Prostate gland (tissue), 2 donors: ENCODE measurements around the gene KRT13.

ENCODE experiments used
- POLR2A ChIP-seq: fragments of 450-650 bp; IDR thresholded peaks from one replicate; pipeline ENCODE4 v1.6.1; 2016; ENCODE audit warnings: antibody characterized with exemption, mild to moderate bottlenecking
- TF ChIP-seq, protein P1 (sequence below), 4 experiments: fragments of 200-600 bp in 2 of 4; fragments of 450-650 bp in 2 of 4; sonication (generic) in 2 of 4; IDR thresholded peaks; 1 replicate in 3 of 4; 2 replicates in 1 of 4; pipeline ENCODE4 v1.5.1; 2016 to 2019; ENCODE audit warnings: antibody characterized with exemption in 4 of 4, mild to moderate bottlenecking in 2 of 4, moderate library complexity in 2 of 4

- TF ChIP-seq, protein P1, sequence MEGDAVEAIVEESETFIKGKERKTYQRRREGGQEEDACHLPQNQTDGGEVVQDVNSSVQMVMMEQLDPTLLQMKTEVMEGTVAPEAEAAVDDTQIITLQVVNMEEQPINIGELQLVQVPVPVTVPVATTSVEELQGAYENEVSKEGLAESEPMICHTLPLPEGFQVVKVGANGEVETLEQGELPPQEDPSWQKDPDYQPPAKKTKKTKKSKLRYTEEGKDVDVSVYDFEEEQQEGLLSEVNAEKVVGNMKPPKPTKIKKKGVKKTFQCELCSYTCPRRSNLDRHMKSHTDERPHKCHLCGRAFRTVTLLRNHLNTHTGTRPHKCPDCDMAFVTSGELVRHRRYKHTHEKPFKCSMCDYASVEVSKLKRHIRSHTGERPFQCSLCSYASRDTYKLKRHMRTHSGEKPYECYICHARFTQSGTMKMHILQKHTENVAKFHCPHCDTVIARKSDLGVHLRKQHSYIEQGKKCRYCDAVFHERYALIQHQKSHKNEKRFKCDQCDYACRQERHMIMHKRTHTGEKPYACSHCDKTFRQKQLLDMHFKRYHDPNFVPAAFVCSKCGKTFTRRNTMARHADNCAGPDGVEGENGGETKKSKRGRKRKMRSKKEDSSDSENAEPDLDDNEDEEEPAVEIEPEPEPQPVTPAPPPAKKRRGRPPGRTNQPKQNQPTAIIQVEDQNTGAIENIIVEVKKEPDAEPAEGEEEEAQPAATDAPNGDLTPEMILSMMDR (IDR thresholded peaks at IDR 0.05): no peak
- TF ChIP-seq POLR2A: no peak
Observed at GRCh38 chr17:41538565-41538991, 33.2 kb upstream of the KRT13 start.
